Measurements from ENCODE around the gene NOD1.

Gene NOD1

DNA sequence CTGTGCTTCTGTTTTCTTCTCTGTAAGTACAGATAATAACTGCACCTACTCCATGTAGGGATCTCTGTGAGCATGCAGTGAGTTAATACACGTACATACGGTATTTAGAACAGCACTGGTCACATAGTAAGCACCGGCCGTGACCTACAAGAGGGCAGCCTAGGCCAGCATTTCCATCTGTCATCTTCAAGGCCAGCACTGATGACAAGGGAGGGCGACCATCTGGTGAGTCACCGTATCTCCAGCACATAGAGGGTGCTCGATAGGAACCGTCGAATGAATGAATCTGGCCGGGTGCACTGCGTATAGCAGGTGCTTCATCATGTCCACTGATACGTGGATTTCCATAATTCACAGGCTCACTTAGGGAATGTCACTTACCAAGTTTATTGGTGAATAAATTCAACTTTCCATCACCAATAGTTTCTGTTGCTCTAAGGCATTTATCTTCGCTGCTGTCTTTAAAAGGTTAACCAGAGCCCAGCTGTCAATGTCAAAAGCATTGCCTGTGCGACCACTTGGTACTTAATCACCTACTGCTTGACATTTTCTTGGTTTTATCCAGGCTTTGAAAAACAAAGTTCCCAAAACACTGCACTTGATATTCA lies 8.3 kb downstream of the NOD1 start:
- peak; percentile 58 for DNase-seq

DNA sequence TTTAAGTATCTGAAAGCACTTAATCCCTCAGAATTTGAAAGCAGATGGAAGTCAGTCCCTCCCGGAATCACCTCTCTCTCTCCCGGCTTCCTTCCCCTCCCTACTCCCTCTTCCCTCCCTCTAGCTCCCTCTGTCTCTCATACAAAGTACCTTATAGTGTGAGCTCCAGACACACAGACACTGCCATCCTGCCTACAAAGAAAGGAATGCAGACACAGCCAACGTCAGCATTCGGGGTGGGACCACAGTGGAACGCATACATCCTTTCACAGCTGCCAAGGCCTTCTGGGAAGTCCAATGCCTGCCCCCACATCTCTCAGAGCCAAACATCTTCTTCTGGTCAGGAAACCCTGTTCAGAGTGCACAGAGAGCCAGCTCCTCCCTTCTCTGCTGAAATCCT lies 9.3 kb downstream of the NOD1 start:
- peak; percentile 36 for DNase-seq

DNA sequence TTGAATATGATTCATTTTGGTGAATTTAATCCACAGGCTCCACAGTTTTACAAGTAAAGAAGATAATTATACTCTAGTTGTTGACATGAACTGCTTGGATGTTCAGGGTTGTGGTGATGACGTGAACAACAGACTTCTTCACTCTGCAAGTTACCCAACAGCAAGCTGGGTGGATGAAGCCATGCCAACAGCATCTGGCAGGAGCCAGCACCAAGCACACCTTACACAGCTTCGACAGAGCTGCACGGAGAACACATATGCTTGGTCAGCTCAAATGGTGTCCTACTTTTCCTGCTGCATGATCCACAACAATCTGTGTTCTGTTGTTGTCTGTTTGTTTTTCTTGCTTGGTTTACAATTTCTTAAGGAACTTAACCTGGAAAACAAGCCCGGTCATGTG lies 9.8 kb downstream of the NOD1 start:
- DNase-seq, result no peak

DNA sequence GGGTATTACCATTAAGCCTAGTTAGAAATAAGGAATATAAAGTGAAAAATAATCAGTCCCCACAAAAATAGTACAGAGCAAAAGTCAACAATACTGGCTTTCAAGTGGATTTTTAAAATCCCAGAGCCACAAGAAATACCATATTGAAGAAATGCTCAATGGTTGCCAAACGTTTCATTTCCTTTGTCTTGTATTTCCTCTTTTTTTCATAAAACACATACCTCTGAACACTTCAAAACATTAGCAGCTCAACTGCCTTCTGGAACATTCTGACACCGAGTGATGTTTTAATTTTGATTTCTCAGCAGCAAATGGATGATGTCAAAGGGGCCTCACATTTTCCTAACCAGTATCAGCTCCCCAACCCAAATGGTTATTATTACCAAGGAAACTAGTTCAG lies 10.5 kb downstream of the NOD1 start:
- no peak for DNase-seq

DNA sequence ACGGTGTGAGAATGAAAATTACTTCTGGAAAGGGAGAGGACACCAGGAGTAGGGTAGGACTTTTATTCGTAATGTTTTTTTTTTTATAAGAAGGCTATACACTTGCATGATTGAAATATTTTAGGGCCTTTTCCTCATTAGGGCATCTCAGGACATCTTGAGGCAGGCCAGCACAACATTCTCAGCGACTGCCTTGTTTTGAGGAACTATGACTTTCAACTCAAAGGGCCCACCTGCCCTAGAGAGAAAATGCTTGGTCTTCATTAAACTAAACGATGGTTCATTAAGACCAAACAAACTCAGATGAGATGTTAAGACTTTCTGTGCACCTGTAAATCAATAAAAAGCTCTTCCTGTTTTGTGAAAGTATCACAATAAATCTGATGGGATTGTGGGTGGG lies 11.3 kb downstream of the NOD1 start:
- DNase-seq, result no peak

DNA sequence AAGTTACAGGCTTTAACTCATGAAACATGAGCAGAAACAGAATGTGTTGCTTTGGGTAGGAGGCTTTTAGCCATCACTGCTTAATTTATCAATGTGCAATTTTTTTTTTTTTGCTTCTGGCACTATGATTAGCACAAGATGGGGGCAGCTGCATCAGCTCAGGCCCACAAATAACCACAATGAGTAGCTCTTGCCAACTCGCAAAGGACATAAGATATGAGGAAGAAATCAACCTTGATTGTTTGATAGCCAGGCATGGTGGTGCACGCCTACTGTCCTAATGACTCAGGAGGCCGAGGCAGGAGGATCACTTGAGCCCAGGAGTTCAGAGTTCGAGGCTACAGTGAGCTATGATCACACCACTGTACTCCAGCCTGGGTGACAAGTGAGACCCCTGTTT lies 12.3 kb downstream of the NOD1 start:
- DNase-seq, result no peak

DNA sequence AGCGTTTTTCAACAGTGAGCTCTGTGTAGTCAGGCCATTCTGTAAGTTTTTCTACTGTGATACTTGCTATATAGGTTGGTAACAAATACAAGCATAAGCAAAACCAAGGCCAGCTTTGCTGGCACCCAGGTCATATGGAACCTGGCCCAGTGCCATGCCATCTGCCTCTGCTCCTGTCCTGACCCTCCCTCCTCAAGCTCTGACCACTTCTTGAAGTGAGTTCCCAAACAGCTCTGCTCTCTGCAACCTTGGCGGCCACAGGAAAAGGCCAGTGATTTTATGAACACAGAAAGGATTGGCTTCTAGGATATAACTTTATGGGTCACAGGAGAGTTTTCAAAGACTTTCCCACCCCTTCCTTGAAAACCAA lies 12.8 kb downstream of the NOD1 start:
- DNase-seq, result no peak

DNA sequence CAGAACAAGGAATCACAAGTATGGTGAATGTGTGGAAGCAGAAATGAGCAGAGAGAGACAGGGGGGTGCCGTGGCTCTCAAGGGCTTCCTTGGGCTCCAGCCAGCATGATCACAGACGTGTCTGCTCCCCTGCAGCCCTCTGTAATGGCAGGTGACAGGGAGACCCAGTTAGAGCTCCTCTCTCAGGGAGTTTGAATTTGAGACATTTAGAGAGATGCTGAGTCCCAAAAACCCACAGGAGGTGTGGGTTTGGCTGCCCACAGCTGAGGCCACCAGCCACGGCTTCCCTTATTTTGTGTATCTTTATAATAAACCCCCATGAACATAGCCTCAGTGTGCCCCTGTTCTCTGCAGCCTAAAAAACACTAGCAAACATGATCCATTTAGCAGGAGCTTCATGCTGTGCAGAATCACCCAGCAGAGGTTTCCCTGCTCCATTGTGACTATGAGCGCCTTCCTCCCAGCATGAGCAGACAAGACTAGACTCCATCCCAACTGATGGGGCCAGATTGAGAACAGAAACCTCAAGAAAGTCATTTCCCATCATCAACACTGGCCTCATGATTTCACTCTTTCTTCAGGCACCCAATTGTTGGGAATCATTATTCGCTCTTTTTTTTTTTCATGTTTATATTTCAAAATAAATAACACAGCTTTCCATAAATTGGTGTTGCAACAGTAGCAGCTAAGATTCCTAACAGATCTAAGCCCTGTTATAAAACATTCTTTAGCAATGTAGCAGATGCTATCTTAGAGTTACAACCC lies 13.4 kb downstream of the NOD1 start:
- no peak for DNase-seq

DNA sequence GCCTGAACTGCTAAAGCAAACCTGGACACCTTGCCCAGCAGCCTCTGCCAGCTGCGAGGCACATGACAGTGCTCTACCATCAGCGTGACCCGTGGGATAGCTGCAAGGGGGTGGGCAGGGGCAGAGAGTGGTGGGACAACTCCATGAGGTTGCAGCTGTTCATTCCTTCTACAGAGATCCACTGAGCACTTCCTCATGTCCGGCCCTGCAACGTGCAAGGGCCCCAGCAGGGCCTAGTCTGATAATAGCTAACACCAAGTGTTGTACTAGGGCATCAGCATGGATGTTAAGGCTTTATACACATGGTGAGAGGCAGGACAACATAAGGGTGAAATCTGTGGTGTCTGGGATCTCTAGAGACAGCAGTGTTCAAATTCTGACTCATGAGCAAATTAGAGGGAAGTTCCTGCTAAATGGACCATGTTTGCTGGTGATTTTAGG lies 14.3 kb downstream of the NOD1 start:
- DNase-seq, result no peak

DNA sequence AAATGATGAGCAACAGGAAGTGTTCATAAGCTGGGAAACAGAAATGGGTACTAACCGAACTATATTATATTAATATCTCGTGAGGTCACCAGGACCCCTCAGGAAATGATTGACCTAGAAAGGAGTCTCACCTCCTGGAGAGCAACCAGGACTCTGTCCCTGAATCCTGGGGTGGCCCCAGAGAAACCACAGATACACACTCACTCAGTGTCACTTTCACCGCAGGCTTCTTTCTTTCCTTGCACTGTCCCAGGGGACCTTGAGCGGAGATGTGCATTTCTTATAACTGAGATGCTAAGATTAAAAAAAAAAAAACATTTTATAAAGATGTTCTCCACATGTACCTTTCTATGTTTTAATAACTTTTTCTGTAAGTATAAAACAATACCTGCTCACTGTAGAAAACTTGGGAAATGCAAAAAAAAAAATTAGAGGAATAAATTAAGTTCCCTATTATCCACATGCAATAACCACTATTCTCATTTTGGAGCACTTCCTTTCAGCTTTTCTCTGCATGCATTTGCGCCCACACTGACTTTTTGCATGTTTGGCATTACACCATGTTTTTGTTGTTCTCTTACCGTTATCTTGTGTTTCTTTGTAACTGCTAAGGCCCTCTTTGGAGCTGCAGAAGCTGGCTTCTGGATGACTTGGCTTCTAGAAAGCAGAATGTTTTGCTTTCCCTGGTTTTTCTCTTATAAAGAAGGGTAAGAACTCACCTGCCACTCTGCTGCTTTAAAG lies 15.0 kb downstream of the NOD1 start:
- DNase-seq, result no peak

DNA sequence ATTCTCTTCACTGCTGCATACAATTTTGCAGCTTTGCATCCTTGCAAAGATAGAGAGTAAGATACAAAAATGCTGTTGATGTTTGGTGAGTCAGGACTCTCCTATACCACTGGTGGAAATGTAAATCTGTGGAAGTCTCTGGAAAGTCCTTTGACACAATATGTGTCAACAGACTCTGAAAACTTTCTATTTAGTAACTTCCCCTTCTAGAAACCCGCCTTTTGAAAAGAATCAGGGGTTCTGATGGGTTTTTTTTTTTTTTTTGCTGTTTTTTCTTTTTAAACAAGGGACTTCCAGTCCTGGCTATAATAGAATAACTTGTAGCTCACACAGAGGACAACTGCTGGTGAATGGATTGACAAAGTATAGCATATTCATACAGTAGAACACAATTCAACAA lies 16.4 kb downstream of the NOD1 start:
- DNase-seq, result no peak

DNA sequence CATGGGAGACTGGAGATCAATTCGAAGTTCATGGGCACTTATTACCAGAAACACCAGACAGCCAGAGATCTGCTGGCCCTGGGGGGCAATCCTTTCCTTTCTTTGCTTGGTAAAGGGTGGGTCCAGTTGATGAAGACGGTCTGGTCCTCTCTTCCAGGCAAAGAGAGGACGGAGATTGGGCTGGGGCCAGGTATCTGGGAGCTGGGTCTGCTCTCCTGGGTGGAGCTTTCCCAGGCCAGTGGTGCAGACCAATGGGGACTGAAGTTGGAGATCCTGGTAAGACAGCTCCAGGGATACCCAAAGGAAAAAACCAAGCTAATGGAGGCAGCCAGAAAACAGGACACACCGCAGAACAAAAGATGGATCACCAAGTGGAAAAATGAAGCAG lies 18.3 kb downstream of the NOD1 start:
- no peak for DNase-seq

DNA sequence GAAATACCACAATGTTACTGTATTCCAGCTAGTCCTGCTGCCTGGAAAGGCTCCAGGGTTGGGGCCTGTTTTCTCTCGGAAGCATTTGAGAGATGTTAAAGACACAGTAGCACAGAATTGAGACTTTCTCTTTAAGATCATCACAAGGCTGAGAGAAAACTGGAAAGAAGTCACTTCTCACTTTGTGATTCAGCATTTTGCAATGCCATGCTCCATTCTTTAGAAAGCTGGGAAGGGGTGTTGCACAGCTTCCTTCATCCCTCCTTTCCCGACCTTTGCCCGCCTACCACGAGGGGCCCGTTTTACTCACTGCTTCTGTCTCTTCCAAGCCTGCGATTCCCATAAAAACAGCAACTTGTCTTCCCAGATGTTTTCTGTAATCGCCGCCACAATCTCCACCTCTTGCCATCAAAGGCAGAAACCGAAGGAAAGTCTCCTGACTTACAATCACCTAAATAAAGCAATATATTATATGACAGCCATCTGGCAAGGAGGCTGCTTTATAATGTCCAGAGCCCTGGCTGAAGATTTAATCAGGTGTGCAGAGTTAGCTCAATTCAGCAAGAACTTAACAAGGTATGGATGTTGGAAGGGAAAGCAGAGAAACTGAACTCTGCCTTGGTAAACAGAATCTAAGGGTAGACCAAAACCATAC lies 18.9 kb downstream of the NOD1 start:
- no peak for DNase-seq

DNA sequence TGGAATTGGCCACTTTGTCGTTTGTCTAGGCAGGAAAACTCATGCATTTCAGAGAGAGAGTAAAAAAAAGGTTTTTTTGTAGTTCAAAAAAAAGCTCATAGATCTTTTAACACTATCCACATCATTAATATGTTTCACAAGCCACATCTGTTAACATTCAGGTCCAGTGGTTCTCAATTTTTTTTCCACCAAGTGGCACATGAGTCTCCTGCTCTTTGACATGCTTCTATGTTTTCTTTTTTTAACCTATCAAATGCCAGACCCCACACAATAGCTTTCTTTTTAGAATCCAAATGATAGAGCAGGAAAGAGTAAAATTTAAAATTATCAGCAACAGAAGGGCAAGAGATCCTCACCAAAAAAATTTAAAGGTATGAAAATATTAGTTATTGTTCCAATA lies 20.3 kb downstream of the NOD1 start:
- no peak for DNase-seq

DNA sequence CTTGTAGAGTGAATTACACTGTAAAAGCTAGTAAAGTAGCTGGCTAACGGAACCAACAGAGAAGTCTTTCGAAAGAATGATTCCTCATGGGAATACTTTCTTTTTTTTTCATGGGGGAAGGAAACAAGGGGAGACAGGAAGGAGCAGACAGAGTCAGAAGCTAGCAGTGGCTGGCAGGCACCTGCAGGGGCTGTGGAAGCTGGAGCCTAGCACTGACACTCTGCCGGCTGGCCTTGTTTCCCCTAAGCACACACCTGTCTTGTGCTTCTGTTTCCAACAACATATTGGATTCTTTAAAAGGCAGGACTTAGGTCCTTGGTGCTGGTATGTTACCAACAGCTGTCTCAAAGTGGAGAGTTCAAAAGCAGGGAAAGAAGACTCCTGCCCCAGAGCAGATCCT lies 24.7 kb downstream of the NOD1 start:
- DNase-seq, result no peak

DNA sequence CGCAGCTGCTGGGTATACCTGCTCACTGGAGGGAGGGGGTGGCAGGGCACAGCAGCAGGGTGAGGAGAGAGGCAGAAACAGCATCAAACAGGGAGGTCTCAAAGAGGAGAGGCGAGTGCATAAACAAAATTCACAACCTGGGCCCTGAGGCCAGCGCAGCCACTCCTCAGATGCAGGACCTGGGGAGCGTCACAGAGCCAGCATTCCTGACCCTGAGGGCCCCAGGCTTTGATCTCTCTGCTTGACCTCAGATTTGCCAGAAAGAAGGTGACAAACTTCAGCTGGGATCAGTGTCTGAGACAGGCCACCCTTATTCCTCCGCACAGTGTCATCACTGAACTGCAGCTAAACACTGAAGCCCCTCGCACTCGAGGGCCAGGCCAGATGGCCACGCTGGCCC lies 25.6 kb downstream of the NOD1 start:
- no peak for DNase-seq

DNA sequence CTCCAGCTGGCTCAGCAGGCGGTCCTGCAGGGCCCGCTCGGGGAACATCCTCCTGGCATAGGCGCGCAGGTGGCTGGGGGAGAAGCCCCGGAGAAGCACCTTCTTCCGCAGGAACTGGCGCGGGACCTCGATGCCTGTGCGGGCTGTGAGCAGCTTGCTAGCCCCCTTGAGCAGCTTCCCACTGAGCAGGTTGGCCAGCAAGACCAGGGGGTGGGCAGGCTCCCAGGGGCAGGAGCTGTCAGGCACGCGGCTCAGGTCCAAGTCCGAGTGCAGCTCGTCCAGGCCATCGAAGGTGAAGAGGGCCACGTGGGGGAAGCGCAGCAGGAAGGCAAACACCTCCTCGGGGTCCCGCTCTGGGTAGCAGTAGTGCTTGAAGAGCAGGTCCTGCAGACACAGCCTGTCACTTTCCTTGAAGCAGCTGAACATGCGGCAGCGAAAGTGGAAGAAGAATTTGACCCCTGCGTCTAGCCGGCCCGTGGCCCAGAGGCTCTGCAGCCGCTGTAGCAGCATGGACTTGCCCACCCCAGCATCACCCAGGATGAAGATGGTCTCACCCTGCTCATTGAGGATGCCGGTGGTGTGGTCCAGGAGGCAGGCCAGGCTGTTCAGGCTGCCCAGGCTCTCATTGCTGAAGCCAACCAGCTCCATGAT lies 26.2 kb downstream of the NOD1 start:
- no peak for DNase-seq

DNA sequence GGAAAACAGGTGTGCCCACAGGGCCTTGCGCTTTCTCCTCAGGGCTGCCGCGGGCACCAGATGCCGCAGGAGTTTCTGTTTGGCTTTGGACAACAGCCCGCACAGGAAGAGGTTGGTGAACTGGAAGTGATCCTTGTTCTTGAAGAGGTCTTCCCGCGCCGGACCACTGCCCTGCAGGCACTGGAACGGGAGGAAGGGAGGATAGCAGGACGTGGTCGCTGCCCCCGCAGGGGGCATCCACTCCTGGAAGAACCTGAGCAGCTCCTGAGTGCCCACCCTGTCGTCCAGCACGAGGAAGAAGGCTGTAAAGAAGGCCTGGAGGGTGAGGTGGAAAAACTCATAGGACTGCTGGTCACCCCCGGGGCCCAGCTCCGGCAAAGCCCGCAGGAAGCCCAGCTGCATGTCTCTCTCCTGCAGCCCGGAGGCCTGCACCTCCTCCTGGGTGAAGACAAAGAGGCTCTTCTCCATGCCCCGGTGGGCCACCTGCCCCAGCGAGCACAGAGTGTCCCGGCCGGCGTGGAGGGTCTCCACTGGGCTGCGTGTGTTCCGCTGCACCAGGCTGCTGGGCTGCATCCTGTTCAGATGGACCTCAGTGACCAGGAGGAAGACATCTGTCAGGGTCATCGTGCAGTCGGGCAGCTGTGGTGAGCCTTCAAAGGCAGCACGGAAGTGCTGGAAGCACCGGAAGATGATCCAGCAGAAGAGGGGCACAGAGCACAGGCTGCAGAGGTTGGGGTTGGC lies 26.9 kb downstream of the NOD1 start:
- DNase-seq, result no peak

DNA sequence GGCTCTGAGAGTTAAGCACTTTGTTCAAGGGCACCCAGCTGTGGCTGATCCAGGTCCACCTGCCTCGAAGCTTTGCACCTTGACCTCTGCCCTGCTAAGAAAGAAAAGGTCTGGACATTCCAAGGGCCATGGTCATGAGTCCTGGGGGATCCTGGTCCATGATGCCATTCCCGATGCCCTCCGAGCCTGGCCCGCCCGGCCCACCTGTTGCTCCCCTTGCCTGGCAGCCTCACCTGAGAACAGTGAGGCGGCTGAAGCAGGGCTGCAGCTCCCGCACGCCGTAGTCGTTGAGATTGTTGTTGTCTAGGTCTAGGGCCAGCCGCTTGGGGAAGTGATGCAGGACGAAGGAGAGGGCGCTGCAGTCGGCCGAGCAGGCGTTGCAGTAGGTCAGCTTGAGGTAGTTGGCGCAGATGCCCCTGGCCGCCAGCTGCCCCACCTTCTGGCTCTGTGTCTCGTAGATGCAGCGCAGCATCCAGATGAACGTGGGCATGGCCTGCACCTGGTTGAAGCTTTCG lies 27.5 kb downstream of the NOD1 start:
- DNase-seq, result no peak

DNA sequence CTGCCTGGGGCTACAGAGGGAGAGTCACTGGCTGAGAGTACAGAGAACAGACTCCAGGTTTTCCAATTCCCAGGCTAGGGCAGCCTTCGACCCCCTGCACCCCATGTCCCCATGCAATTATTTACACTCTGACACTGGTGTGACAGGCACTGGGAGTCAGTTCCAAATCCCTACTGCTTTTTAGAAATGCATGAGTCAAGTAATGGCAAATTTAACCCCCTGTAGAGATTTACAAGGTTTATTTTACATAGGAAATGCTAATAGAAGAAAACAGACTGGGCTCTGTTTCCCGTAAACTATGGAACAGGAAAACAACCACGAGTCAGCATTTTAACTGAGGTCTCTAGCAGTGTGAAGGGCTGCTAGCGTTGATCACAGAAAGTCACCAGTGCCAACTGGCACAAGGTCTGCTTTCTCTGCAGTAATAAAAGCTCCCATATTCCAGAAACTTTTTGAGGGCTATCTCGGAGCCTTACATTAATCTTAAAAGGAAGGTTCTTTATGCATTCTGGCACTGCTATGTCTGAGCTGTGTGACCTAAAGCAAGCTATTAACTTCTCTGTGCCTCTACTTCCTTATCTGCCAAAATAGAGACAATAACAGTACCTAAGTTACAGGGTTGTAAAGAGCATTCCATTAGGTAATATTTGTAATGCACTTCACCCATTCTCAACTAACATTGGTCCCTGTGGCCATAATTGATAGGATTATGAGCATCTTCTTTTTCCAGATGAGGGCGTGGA lies 28.2 kb downstream of the NOD1 start:
- no peak for DNase-seq

DNA sequence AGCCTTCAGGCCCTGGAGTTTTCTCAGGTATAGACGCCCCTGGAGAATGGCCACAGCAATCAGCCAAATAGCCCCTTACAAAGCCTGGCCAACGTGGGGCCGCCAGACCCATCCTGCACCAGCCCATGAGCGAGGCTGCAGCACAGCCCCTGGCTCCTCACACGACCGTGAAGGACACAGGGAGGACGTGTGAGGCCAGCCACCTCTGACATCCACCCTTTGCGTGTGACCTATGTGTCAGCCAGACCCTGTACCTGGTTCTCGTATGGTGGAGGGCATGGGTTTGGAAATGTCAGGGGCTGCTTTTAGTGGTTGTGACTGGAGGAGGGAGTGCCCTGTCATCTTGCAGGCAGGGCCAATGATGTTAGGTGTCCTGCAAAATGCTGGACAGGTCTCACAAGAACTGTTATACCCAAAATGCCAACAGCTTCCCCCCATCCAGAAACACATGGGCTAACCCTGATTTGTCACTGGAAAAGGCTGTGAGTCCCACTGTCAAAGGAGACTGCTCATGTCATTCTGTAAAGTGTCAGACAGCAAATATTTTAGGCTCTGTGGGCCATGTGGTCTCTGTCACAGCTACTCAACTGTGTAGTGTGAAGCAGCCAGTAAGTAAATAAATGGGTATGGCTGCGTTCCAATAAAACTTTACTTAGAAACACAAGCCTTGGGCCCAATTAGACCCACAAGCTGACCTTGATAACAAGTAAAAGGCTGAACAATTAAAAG lies 30.0 kb downstream of the NOD1 start:
- no peak for DNase-seq
